H4 (cell line): ENCODE measurements around the gene CCDC12. TPM values are rescaled to one million over a fixed set of nuclear protein-coding genes. Genes with fewer than 3 reads are reported as not detected.

Experiments used
- DNase-seq: peaks from one replicate; pipeline ENCODE4 v3.0.0-alpha.2; 2015; ENCODE audit warnings: low spot score
- total RNA-seq: library from RNA; depleted of rRNA; stranded (reverse); fragments of >200 nt; shearing (Covaris generic); gene quantifications from 2 replicates; pipeline ENCODE4 v1.2.3, GENCODE V29; 2014

The CCDC12 gene
- total RNA-seq, 1 experiment from 2014 or later: 15.1 TPM

GRCh38 chr3:46938118-46938517, 38.4 kb downstream of the CCDC12 start:
- no peak for DNase-seq

GRCh38 chr3:46936733-46937250, 39.8 kb downstream of the CCDC12 start:
- no peak for DNase-seq

- DNase-seq: no peak
These were observed 40.5 kb downstream of the CCDC12 start for GRCh38 chr3:46935989-46936558.

- peak; percentile 89 for DNase-seq
These were observed 41.2 kb downstream of the CCDC12 start for GRCh38 chr3:46935168-46935858.

- DNase-seq: no peak
These were observed 41.9 kb downstream of the CCDC12 start for GRCh38 chr3:46934498-46935167.

- DNase-seq: no peak
These were observed 42.5 kb downstream of the CCDC12 start for GRCh38 chr3:46934072-46934471.

GRCh38 chr3:46933261-46933660, 43.3 kb downstream of the CCDC12 start:
- DNase-seq: no peak

GRCh38 chr3:46932455-46933225, 43.9 kb downstream of the CCDC12 start:
- DNase-seq: no peak

- DNase-seq: no peak
These were observed 44.8 kb downstream of the CCDC12 start for GRCh38 chr3:46931631-46932331.

GRCh38 chr3:46930945-46931403, 45.6 kb downstream of the CCDC12 start:
- DNase-seq: no peak

GRCh38 chr3:46930166-46930944, 46.2 kb downstream of the CCDC12 start:
- DNase-seq: no peak

GRCh38 chr3:46929324-46929723, 47.2 kb downstream of the CCDC12 start:
- DNase-seq: no peak

- DNase-seq: no peak
These were observed 48.3 kb downstream of the CCDC12 start for GRCh38 chr3:46928282-46928681.

- DNase-seq: no peak
These were observed 48.8 kb downstream of the CCDC12 start for GRCh38 chr3:46927718-46928073.

- no peak for DNase-seq
These were observed 49.5 kb downstream of the CCDC12 start for GRCh38 chr3:46926871-46927717.

GRCh38 chr3:46926447-46926846, 50.1 kb downstream of the CCDC12 start:
- DNase-seq: no peak

GRCh38 chr3:46926039-46926438, 50.5 kb downstream of the CCDC12 start:
- DNase-seq: no peak

- no peak for DNase-seq
These were observed 51.0 kb downstream of the CCDC12 start for GRCh38 chr3:46925585-46925934.

- no peak for DNase-seq
These were observed 51.5 kb downstream of the CCDC12 start for GRCh38 chr3:46924921-46925584.
